Right lobe of liver (tissue), 6 donors: ENCODE results near the gene BEND3. TPM values are rescaled to one million over a fixed set of nuclear protein-coding genes. Genes with fewer than 3 reads are reported as not detected.

Experiments used
- ATAC-seq, 4 donors: fragments of 200-7000 bp; cut with Tn5 transposase; one replicate each; pipeline ENCODE4 v1.9.1; 2020; ENCODE audit warnings: mild to moderate bottlenecking in 4 of 4, moderate library complexity in 4 of 4
- DNase-seq, 3 donors: peaks; one replicate each; pipeline ENCODE4 v3.0.0-alpha.2; 2020
- H3K27ac ChIP-seq, 3 donors: fragments of 200-600 bp; one replicate each; pipeline ENCODE4 v1.8.0; 2022
- H3K27me3 ChIP-seq, 2 donors: fragments of 200-600 bp; one replicate each; pipeline ENCODE4 v1.8.0; 2022
- H3K36me3 ChIP-seq, 4 donors: fragments of 200-600 bp; sonication (generic) in 1 of 4; one replicate each; pipeline versions ENCODE4 v1.5.1 to v1.8.0; 2017 to 2022; ENCODE audit warnings: control low read depth in 1 of 4
- H3K4me1 ChIP-seq, 4 donors: fragments of 200-600 bp; sonication (generic) in 1 of 4; one replicate each; pipeline versions ENCODE4 v1.5.1 to v1.8.0; 2017 to 2022; ENCODE audit warnings: control low read depth in 1 of 4
- H3K4me3 ChIP-seq, 3 donors: fragments of 200-600 bp; one replicate each; pipeline ENCODE4 v1.8.0; 2022
- H3K9me3 ChIP-seq, 4 donors: fragments of 200-600 bp; sonication (generic) in 1 of 4; one replicate each; pipeline versions ENCODE4 v1.5.1 to v1.8.0; 2017 to 2022; ENCODE audit warnings: control low read depth in 1 of 4
- POLR2A ChIP-seq: fragments of 450-650 bp; IDR thresholded peaks from one replicate; pipeline ENCODE4 v1.6.1; 2017; ENCODE audit warnings: antibody characterized with exemption, mild to moderate bottlenecking
- WGBS: methylation state at CpG from one replicate; pipeline ENCODE4 v1.1.6; 2018; ENCODE audit warnings: low coverage, low lambda C conversion rate; ENCODE audit not compliant: insufficient coverage; ENCODE audit errors: missing lambda C conversion rate; 5-methylcytosine and 5-hydroxymethylcytosine counted together
- intact Hi-C, 2 donors: fragments of 100-400 bp; cut with DNase I; formaldehyde crosslinking; loops; one replicate each; pipeline versions ENCODE4 v1.11.2 to v1.14.1; 2022
- total RNA-seq, 6 experiments: library from RNA; depleted of rRNA in 2 of 6; stranded (reverse); fragments of >200 nt in 2 of 6; fragmentation: NEBNext Ultra II Directional in 3 of 6; extraction: Animal tissue kit (Norgen Biotek cat#: 25700) in 3 of 6; gene quantifications; one replicate each; pipeline versions ENCODE4 v1.1.0 to v1.2.4, GENCODE V29; 2016 to 2023
- TF ChIP-seq, protein P1 (sequence below), 4 donors: fragments of 200-600 bp in 3 of 4; fragments of 450-650 bp in 1 of 4; IDR thresholded peaks; one replicate each; pipeline versions ENCODE4 v1.5.1 to v1.8.0; 2016 to 2022; ENCODE audit warnings: antibody characterized with exemption in 4 of 4, mild to moderate bottlenecking in 2 of 4
- donor health status: DM: no; HTN: yes; CAD: no.
- donor health status: DM: no; HTN: no; CAD: no.
- donor health status: DM: no; HTN: no; CAD: no.
- donor health status: DM: no; HTN: yes; CAD: no.
- donor health status: DM: no; HTN: yes; CAD: no.

Gene BEND3
- total RNA-seq, 6 experiments from 2014 or later = 0.83 to 2.7 (median 1.4) TPM

DNA sequence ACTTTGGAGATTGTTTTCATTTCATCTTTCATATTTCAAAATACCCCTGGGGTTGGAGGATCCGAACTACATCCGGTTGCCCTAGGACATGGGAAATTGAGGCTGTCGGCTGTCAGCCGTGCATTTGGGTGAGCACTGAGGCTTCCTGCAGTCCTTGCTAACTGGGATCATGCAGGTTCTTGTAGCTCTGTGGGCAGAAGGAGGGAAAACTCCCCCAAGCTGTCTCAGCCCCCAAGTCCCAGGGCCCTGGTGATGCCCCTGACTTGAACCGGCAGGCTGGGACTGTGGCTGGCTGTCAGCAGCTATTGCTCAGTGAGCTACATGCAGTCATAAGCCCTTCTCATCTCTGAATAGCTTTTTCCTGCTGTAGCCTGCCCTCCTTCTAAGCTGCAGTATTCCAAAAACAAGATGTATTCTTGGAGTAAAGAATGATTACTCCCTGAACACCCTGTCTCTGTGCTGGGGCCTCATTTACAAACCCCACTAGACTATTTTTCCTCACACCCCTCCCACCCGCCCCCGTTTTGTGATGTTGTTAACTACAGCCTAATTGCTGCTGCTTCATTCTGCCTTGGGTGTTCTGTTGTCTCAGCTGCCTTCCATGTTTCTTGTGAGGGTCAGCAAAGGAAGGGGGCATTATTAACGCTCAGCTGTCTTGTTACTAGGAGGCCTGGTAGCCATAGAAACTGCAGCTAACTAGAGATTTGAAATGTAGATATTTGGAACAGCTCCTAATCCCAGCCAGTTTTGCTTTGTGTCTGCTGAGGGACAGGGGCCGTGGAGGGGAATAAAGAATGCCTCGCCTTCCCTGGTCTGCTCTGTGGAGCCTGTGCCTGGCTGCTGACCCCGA is 69.3 kb downstream of the BEND3 start:
- intact Hi-C loops = no loop called here
- DNase-seq = no peak
- H3K4me1 ChIP-seq = no peaks in the 10 kb centered on the region
- H3K4me3 ChIP-seq = no peak overlapping the region
- 76% methylated on average over 5 of the region's 11 CpGs for WGBS
- no peak for ATAC-seq
- H3K9me3 ChIP-seq = no peaks in the 10 kb centered on the region
- no peaks in the 10 kb centered on the region for H3K27me3 ChIP-seq
- no peak overlapping the region for H3K27ac ChIP-seq
- no peak for TF ChIP-seq POLR2A
- peaks cover 0 to 13% (median 0%) of the 10 kb centered on the region in 4 donors for H3K36me3 ChIP-seq

DNA sequence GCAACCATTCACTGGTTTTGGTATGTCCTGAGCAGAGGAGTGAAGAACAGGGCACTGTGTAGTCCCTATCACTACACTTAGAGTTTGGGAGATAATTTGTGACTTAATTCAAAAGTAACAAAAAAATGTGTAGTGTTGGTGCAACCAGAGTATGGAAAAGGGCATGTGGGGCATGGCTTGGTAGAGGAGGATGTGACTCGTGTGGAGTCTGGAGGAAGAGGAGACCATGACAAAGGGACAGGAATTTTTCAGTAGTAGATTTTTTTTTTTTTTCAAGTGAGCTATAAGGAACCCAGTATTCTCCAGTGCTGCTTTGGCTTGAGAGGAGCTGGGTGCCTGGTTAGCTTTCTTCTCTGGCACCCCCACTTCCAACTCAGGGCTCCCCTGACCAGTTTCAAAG is 82.2 kb downstream of the BEND3 start:
- Histone ChIP-seq H3K27me3 (no peaks in the 10 kb centered on the region), H3K36me3 (no peaks in the 10 kb centered on the region), H3K27ac (no peak overlapping the region), H3K9me3 (no peaks in the 10 kb centered on the region), H3K4me1 (peaks cover 0 to 3% (median 0%) of the 10 kb centered on the region in 4 donors), H3K4me3 (no peak overlapping the region)
- no peak for DNase-seq
- intact Hi-C loops = no loop called here
- no peak for TF ChIP-seq POLR2A
- TF ChIP-seq, protein P1, sequence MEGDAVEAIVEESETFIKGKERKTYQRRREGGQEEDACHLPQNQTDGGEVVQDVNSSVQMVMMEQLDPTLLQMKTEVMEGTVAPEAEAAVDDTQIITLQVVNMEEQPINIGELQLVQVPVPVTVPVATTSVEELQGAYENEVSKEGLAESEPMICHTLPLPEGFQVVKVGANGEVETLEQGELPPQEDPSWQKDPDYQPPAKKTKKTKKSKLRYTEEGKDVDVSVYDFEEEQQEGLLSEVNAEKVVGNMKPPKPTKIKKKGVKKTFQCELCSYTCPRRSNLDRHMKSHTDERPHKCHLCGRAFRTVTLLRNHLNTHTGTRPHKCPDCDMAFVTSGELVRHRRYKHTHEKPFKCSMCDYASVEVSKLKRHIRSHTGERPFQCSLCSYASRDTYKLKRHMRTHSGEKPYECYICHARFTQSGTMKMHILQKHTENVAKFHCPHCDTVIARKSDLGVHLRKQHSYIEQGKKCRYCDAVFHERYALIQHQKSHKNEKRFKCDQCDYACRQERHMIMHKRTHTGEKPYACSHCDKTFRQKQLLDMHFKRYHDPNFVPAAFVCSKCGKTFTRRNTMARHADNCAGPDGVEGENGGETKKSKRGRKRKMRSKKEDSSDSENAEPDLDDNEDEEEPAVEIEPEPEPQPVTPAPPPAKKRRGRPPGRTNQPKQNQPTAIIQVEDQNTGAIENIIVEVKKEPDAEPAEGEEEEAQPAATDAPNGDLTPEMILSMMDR (IDR thresholded peaks at IDR 0.05) = no peak
- ATAC-seq = no peak
- 88% methylated on average over 1 of the region's 1 CpG for WGBS

DNA sequence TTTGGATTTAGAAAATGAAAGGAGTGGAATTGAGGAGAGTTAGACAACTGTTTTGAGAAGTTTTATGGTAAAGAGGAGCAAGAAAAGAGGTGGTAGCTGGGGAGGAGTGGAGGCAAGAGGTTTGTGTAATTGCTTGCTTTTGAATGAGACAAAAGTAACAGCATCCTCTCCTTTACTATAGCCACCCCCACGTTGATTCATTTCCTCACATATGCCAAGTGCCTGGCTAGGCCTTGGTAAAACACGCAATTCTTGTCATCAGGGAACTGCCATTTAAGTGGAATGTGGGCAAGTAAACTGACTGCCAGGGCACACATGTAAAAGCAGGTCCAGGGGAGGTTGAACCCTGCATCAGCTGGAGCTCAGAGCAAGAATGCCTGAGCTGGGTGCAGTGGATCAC is 83.3 kb downstream of the BEND3 start:
- ATAC-seq (no peak), DNase-seq (no peak)
- intact Hi-C loops = no loop called here
- Histone ChIP-seq H3K4me1 (peaks cover 0 to 3% (median 0%) of the 10 kb centered on the region in 4 donors), H3K4me3 (no peak overlapping the region), H3K9me3 (no peaks in the 10 kb centered on the region), H3K27me3 (no peaks in the 10 kb centered on the region), H3K36me3 (no peaks in the 10 kb centered on the region), H3K27ac (no peak overlapping the region)
- TF ChIP-seq POLR2A = no peak
- TF ChIP-seq, protein P1 (IDR thresholded peaks at IDR 0.05) = no peak
- 63% methylated on average over 1 of the region's 2 CpGs for WGBS

DNA sequence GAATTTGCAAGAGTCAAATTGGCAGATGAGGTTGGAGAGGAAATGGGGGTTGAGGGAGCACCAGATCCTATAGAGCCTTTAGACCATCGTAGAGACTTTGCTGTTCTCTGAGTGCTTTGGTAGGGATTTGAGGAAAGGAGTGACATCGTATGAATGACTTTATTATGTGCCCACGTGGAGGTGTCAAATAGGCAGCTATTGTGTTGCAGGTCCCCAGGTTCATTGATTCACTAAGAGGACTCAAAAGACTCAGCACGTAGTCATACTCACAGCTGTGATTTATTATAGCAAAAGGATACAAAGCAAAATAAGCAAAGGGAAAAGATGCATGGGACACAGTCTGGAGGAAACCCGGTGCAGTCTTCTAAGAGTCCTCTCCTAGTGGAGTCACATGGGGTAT is 85.2 kb downstream of the BEND3 start:
- Histone ChIP-seq H3K27ac (no peak overlapping the region), H3K36me3 (no peaks in the 10 kb centered on the region), H3K27me3 (no peaks in the 10 kb centered on the region), H3K9me3 (no peaks in the 10 kb centered on the region), H3K4me1 (peaks cover 0 to 3% (median 0%) of the 10 kb centered on the region in 4 donors), H3K4me3 (no peak overlapping the region)
- no peak for ATAC-seq
- intact Hi-C loops = no loop called here
- DNase-seq = no peak
- 77% methylated on average over 5 of the region's 5 CpGs for WGBS
- no peak for TF ChIP-seq POLR2A
- TF ChIP-seq, protein P1 (IDR thresholded peaks at IDR 0.05) = no peak

DNA sequence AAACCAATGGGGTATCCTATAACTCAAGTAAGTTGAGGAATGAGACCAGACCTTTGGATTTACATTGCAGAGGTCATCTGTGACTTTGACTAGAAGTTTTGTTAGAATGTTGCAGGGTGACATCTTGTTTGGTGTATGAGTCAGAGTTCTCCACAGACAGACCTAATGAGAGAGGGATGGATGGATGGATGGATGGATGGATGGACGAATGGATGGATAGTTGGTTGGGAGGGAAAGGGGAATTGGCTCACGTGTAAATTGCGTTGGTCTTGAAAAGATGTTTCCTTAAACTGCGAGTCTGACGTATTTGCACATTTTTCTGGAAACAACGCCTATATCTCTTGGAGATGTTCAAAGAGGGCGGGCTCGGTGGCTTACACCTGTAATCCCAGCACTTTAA is 88.3 kb downstream of the BEND3 start:
- H3K27ac ChIP-seq = no peak overlapping the region
- TF ChIP-seq, protein P1 (IDR thresholded peaks at IDR 0.05) = no peak
- no peaks in the 10 kb centered on the region for H3K9me3 ChIP-seq
- no peak for DNase-seq
- H3K36me3 ChIP-seq = no peaks in the 10 kb centered on the region
- ATAC-seq = no peak
- 94% methylated on average over 8 of the region's 8 CpGs for WGBS
- intact Hi-C loops = no loop called here
- no peaks in the 10 kb centered on the region for H3K27me3 ChIP-seq
- H3K4me3 ChIP-seq = no peak overlapping the region
- H3K4me1 ChIP-seq = peaks cover 0 to 3% (median 0%) of the 10 kb centered on the region in 4 donors
